Nucleus accumbens (tissue), 56 donors: ENCODE results near the gene BUD13.
"Not testable (repeated sequence)": the region's sequence is repeated elsewhere in the genome, so short reads cannot be mapped to it uniquely, and the experiment has no call there.

ENCODE experiments used
- DNase-seq, 56 donors: peaks; one replicate each; lab custom pipeline; 2025; lab: John Stamatoyannopoulos, UW

The BUD13 gene

GRCh38 chr11:116771935-116772334, 852 bp downstream of the BUD13 start:
- DNase-seq: no peak

- no peak for DNase-seq
Observed at GRCh38 chr11:116762132-116762531, 10.7 kb downstream of the BUD13 start.

- DNase-seq: not testable (repeated sequence)
Observed at GRCh38 chr11:116756044-116756443, 16.7 kb downstream of the BUD13 start.

GRCh38 chr11:116750070-116750718, 22.6 kb downstream of the BUD13 start:
- no peak for DNase-seq

- no peak for DNase-seq
Observed at GRCh38 chr11:116742104-116742503, 30.7 kb downstream of the BUD13 start.

GRCh38 chr11:116740741-116741140, 32.0 kb downstream of the BUD13 start:
- DNase-seq: no peak

- no peak for DNase-seq
Observed at GRCh38 chr11:116738975-116739374, 33.8 kb downstream of the BUD13 start.

- DNase-seq: no peak
Observed at GRCh38 chr11:116736763-116737162, 36.0 kb downstream of the BUD13 start.

GRCh38 chr11:116733969-116734508, 38.7 kb downstream of the BUD13 start:
- no peak for DNase-seq

- DNase-seq: no peak
Observed at GRCh38 chr11:116733043-116733755, 39.6 kb downstream of the BUD13 start.

GRCh38 chr11:116732271-116733042, 40.3 kb downstream of the BUD13 start:
- peak in 40 of 56 donors; percentile 8 to 77 (median 34) for DNase-seq

GRCh38 chr11:116731821-116732220, 41.0 kb downstream of the BUD13 start:
- DNase-seq: peak in 25 of 56 donors; percentile 15 to 47 (median 31)

- DNase-seq: peak in 51 of 56 donors; percentile 17 to 84 (median 53)
Observed at GRCh38 chr11:116731097-116731761, 41.6 kb downstream of the BUD13 start.

GRCh38 chr11:116730601-116731000, 42.2 kb downstream of the BUD13 start:
- DNase-seq: peak in 15 of 56 donors; percentile 10 to 58 (median 27)

GRCh38 chr11:116730241-116730561, 42.6 kb downstream of the BUD13 start:
- no peak for DNase-seq

- no peak for DNase-seq
Observed at GRCh38 chr11:116729501-116730240, 43.1 kb downstream of the BUD13 start.

- no peak for DNase-seq
Observed at GRCh38 chr11:116727990-116728389, 44.8 kb downstream of the BUD13 start.

- peak in 31 of 56 donors; percentile 11 to 53 (median 37) for DNase-seq
Observed at GRCh38 chr11:116725434-116726221, 47.2 kb downstream of the BUD13 start.

GRCh38 chr11:116724813-116725212, 48.0 kb downstream of the BUD13 start:
- no peak for DNase-seq
